Naive thymus-derived CD8-positive, alpha-beta T cell (primary cell): ENCODE data around the gene ZNF8. TPM values are rescaled to one million over a fixed set of nuclear protein-coding genes. Genes with fewer than 3 reads are reported as not detected.

Experiments used
- ATAC-seq, 2 donors: fragments of 150-1000 bp; cut with Tn5 transposase in 1 of 2; sonication (Bioruptor Pico), chemical (Tn5 transposase) in 1 of 2; 1 replicate in 1 of 2; 2 replicates in 1 of 2; pipeline ENCODE4 v1.10.0; 2021; ENCODE audit warnings: mild to moderate bottlenecking in 2 of 2, moderate library complexity in 2 of 2
- POLR2A ChIA-PET: fragments of 350-600 bp; sonication (Branson Sonifier 250); formaldehyde crosslinking; loops from one replicate; lab custom pipeline; 2021; ENCODE audit warnings: antibody characterized with exemption; lab: Charles Lee
- DNase-seq, 10 donors: peaks; one replicate each; pipeline versions ENCODE4 v3.0.0 to v3.0.0-alpha.2; 2020 to 2022
- H3K27ac Mint-ChIP-seq, 10 donors: one replicate each; pipeline ENCODE4 v1.8.0; 2020 to 2022; ENCODE audit warnings: mild to moderate bottlenecking in 10 of 10, mixed read lengths in 10 of 10, moderate library complexity in 4 of 10, inconsistent platforms in 1 of 10
- H3K27me3 Mint-ChIP-seq, 5 donors: one replicate each; pipeline ENCODE4 v1.8.0; 2021 to 2022; ENCODE audit warnings: mixed read lengths in 5 of 5
- H3K36me3 Mint-ChIP-seq, 3 donors: one replicate each; pipeline ENCODE4 v1.8.0; 2020 to 2022; ENCODE audit warnings: mixed read lengths in 3 of 3, mild to moderate bottlenecking in 2 of 3, inconsistent platforms in 1 of 3
- H3K4me1 Mint-ChIP-seq, 4 donors: one replicate each; pipeline ENCODE4 v1.8.0; 2021 to 2022; ENCODE audit warnings: mixed read lengths in 4 of 4
- H3K4me3 Mint-ChIP-seq, 10 donors: one replicate each; pipeline ENCODE4 v1.8.0; 2020 to 2022; ENCODE audit warnings: mild to moderate bottlenecking in 10 of 10, mixed read lengths in 10 of 10, moderate library complexity in 6 of 10, inconsistent platforms in 1 of 10
- H3K9me3 Mint-ChIP-seq, 9 donors: one replicate each; pipeline ENCODE4 v1.8.0; 2020 to 2022; ENCODE audit warnings: mixed read lengths in 9 of 9, mild to moderate bottlenecking in 3 of 9, inconsistent platforms in 1 of 9, moderate library complexity in 1 of 9
- polyA plus RNA-seq, 3 donors: library from polyadenylated mRNA; unstranded; fragments of 300-500 nt; fragmentation: Illumina TruSeq; gene quantifications; one replicate each; pipeline ENCODE4 v1.2.3, GENCODE V29; 2021
- total RNA-seq, 8 experiments: library from RNA in 2 of 8; stranded (reverse) in 2 of 8; gene quantifications; one replicate each; pipeline ENCODE4 v1.2.3 and lab custom pipeline; 2021 to 2026

ZNF8 gene
- total and polyA plus RNA-seq, 5 experiments from 2014 or later, result 0.44 to 13.1 (median 1.1) TPM

- no peaks in the 10 kb centered on the region for H3K4me1 Mint-ChIP-seq
- H3K27me3 Mint-ChIP-seq, result no peaks in the 10 kb centered on the region
- peaks cover 0 to 98% (median 16%) of the 10 kb centered on the region in 9 donors for H3K9me3 Mint-ChIP-seq
- peak overlapping the region in 1 of 10 donors; percentile 31 for H3K27ac Mint-ChIP-seq
- no peak overlapping the region for H3K4me3 Mint-ChIP-seq
- POLR2A ChIA-PET, result no interaction called here
- ATAC-seq (no peak), DNase-seq (no peak)
- peaks cover 26 to 78% (median 60%) of the 10 kb centered on the region in 3 donors for H3K36me3 Mint-ChIP-seq
These were observed 10.4 kb upstream of the ZNF8 start for GRCh38 chr19:58268344-58268743.

- Mint-ChIP-seq H3K36me3 (peaks cover 25 to 61% (median 56%) of the 10 kb centered on the region in 3 donors), H3K4me3 (peak overlapping the region in 1 of 10 donors; percentile 41), H3K27me3 (no peaks in the 10 kb centered on the region), H3K4me1 (peaks cover 9 to 32% (median 19%) of the 10 kb centered on the region in 4 donors), H3K27ac (no peak overlapping the region), H3K9me3 (peaks cover 0 to 73% (median 17%) of the 10 kb centered on the region in 9 donors)
- POLR2A ChIA-PET, result interaction anchor here (0.8 kb wide), 1 partner anchor 25 kb away, joined by 3 read pairs; no protein-coding TSS in a partner anchor
- ATAC-seq (no peak), DNase-seq (no peak)
These were observed 4.0 kb upstream of the ZNF8 start for GRCh38 chr19:58274771-58275201.

- Mint-ChIP-seq H3K36me3 (peaks cover 22 to 55% (median 51%) of the 10 kb centered on the region in 3 donors), H3K4me3 (no peak overlapping the region), H3K27ac (no peak overlapping the region), H3K27me3 (no peaks in the 10 kb centered on the region), H3K4me1 (peaks cover 16 to 40% (median 26%) of the 10 kb centered on the region in 4 donors), H3K9me3 (peaks cover 0 to 66% (median 12%) of the 10 kb centered on the region in 9 donors)
- DNase-seq, result no peak
- no peak for ATAC-seq
- POLR2A ChIA-PET, result interaction anchor here (0.6 to 1.7 kb wide), 3 partner anchors 15 to 92 kb away, joined by 4 to 5 read pairs (median 4); partner anchors contain the start of genes ZNF274 and ZNF544
These were observed 3.2 kb upstream of the ZNF8 start for GRCh38 chr19:58275564-58275963.

- POLR2A ChIA-PET, result interaction anchor here (1.7 to 2.5 kb wide), 3 partner anchors 28 to 94 kb away, joined by 4 to 23 read pairs (median 7); partner anchors contain the start of genes ERVK3-1, ZNF274 and ZNF544
- Mint-ChIP-seq H3K27me3 (no peaks in the 10 kb centered on the region), H3K9me3 (peaks cover 0 to 52% (median 7%) of the 10 kb centered on the region in 9 donors), H3K36me3 (peaks cover 10 to 41% (median 38%) of the 10 kb centered on the region in 3 donors), H3K4me3 (peak overlapping the region; percentile 43 to 99 (median 78)), H3K4me1 (peaks cover 24 to 55% (median 41%) of the 10 kb centered on the region in 4 donors), H3K27ac (peak overlapping the region in 7 of 10 donors; percentile 4 to 80 (median 59))
- no peak for ATAC-seq
- DNase-seq, result no peak
These were observed 1.6 kb upstream of the ZNF8 start for GRCh38 chr19:58277197-58277596.

- H3K4me3 Mint-ChIP-seq, result peak overlapping the region; percentile 89 to 99 (median 96)
- no peak for DNase-seq
- H3K4me1 Mint-ChIP-seq, result peaks cover 24 to 56% (median 47%) of the 10 kb centered on the region in 4 donors
- no peaks in the 10 kb centered on the region for H3K27me3 Mint-ChIP-seq
- ATAC-seq, result peak; percentile 13 to 17
- peaks cover 0 to 45% (median 7%) of the 10 kb centered on the region in 9 donors for H3K9me3 Mint-ChIP-seq
- peaks cover 10 to 35% (median 31%) of the 10 kb centered on the region in 3 donors for H3K36me3 Mint-ChIP-seq
- POLR2A ChIA-PET, result interaction anchor here (0.6 to 2.5 kb wide), 18 partner anchors 9 to 596 kb away, joined by 3 to 23 read pairs (median 4); partner anchors contain the start of genes ERVK3-1, RPS5, ZBTB45 and ZNF135
- H3K27ac Mint-ChIP-seq, result peak overlapping the region; percentile 91 to 99 (median 96)
These were observed 811 bp upstream of the ZNF8 start for GRCh38 chr19:58277748-58278540.

- DNase-seq, result peak in 9 of 10 donors; percentile 3 to 66 (median 22)
- Mint-ChIP-seq H3K9me3 (peaks cover 0 to 35% (median 5%) of the 10 kb centered on the region in 9 donors), H3K27me3 (no peaks in the 10 kb centered on the region), H3K4me1 (peaks cover 24 to 59% (median 49%) of the 10 kb centered on the region in 4 donors), H3K36me3 (peaks cover 6 to 31% (median 29%) of the 10 kb centered on the region in 3 donors), H3K4me3 (peak overlapping the region; percentile 89 to 99 (median 96)), H3K27ac (peak overlapping the region; percentile 91 to 99 (median 96))
- ATAC-seq, result peak in 1 of 2 donors; percentile 4
- POLR2A ChIA-PET, result interaction anchor here (0.6 to 2.5 kb wide), 22 partner anchors 9 to 297 kb away, joined by 3 to 23 read pairs (median 4); partner anchors contain the start of genes ERVK3-1, RPS5, ZNF135 and ZNF274
These were observed 528 bp downstream of the ZNF8 start for GRCh38 chr19:58279042-58279924.

- Mint-ChIP-seq H3K27me3 (no peaks in the 10 kb centered on the region), H3K4me1 (peaks cover 24 to 60% (median 49%) of the 10 kb centered on the region in 4 donors), H3K27ac (peak overlapping the region; percentile 91 to 99 (median 96)), H3K4me3 (peak overlapping the region; percentile 89 to 99 (median 96)), H3K9me3 (peaks cover 0 to 30% (median 3%) of the 10 kb centered on the region in 9 donors), H3K36me3 (peaks cover under 1 to 26% (median 26%) of the 10 kb centered on the region in 3 donors)
- ATAC-seq (no peak), DNase-seq (no peak)
- POLR2A ChIA-PET, result interaction anchor here (0.6 to 2.4 kb wide), 11 partner anchors 8 to 296 kb away, joined by 3 to 12 read pairs (median 4); partner anchors contain the start of genes ERVK3-1, ZNF497, ZNF544 and ZSCAN22
These were observed 1.2 kb downstream of the ZNF8 start for GRCh38 chr19:58279925-58280316.

GRCh38 chr19:58284199-58284598 is 5.4 kb downstream of the ZNF8 start:
- POLR2A ChIA-PET, result interaction anchor here (0.8 kb wide), 1 partner anchor 16 kb away, joined by 6 read pairs; no protein-coding TSS in a partner anchor
- H3K27ac Mint-ChIP-seq, result no peak overlapping the region
- ATAC-seq, result no peak
- H3K9me3 Mint-ChIP-seq, result peaks cover 0 to 15% (median 0%) of the 10 kb centered on the region in 9 donors
- DNase-seq, result no peak
- H3K36me3 Mint-ChIP-seq, result peaks cover 5 to 50% (median 41%) of the 10 kb centered on the region in 3 donors
- H3K4me3 Mint-ChIP-seq, result no peak overlapping the region
- H3K4me1 Mint-ChIP-seq, result peaks cover 18 to 41% (median 34%) of the 10 kb centered on the region in 4 donors
- no peaks in the 10 kb centered on the region for H3K27me3 Mint-ChIP-seq

- POLR2A ChIA-PET, result interaction anchor here (1.0 kb wide), 1 partner anchor 109 kb away, joined by 5 read pairs; the partner anchor contains the start of gene ZNF274
- peaks cover 0 to 64% (median 32%) of the 10 kb centered on the region in 9 donors for H3K9me3 Mint-ChIP-seq
- H3K27me3 Mint-ChIP-seq, result no peaks in the 10 kb centered on the region
- no peak overlapping the region for H3K27ac Mint-ChIP-seq
- no peak overlapping the region for H3K4me3 Mint-ChIP-seq
- peaks cover 0 to 4% (median under 1%) of the 10 kb centered on the region in 4 donors for H3K4me1 Mint-ChIP-seq
- DNase-seq (no peak), ATAC-seq (no peak)
- H3K36me3 Mint-ChIP-seq, result peaks cover 39 to 91% (median 80%) of the 10 kb centered on the region in 3 donors
These were observed 13.2 kb downstream of the ZNF8 start for GRCh38 chr19:58291943-58292342.

GRCh38 chr19:58294743-58295374 is 16.1 kb downstream of the ZNF8 start:
- no peaks in the 10 kb centered on the region for H3K27me3 Mint-ChIP-seq
- H3K4me1 Mint-ChIP-seq, result peaks cover 0 to 6% (median under 1%) of the 10 kb centered on the region in 4 donors
- H3K9me3 Mint-ChIP-seq, result peaks cover 0 to 73% (median 32%) of the 10 kb centered on the region in 9 donors
- no peak for ATAC-seq
- POLR2A ChIA-PET, result no interaction called here
- no peak for DNase-seq
- no peak overlapping the region for H3K27ac Mint-ChIP-seq
- peak overlapping the region in 1 of 10 donors; percentile 41 for H3K4me3 Mint-ChIP-seq
- H3K36me3 Mint-ChIP-seq, result peaks cover 39 to 80% (median 79%) of the 10 kb centered on the region in 3 donors

GRCh38 chr19:58296104-58296503 is 17.3 kb downstream of the ZNF8 start:
- peaks cover 0 to 77% (median 28%) of the 10 kb centered on the region in 9 donors for H3K9me3 Mint-ChIP-seq
- peaks cover 38 to 87% (median 79%) of the 10 kb centered on the region in 3 donors for H3K36me3 Mint-ChIP-seq
- no peak for DNase-seq
- no peak for ATAC-seq
- H3K4me1 Mint-ChIP-seq, result peaks cover 0 to 6% (median 5%) of the 10 kb centered on the region in 4 donors
- POLR2A ChIA-PET, result no interaction called here
- no peak overlapping the region for H3K4me3 Mint-ChIP-seq
- no peaks in the 10 kb centered on the region for H3K27me3 Mint-ChIP-seq
- no peak overlapping the region for H3K27ac Mint-ChIP-seq
